ENCODE measurements around the gene IL12A. TPM values are rescaled to one million over a fixed set of nuclear protein-coding genes. Genes with fewer than 3 reads are reported as not detected.

The IL12A gene
- total and polyA plus RNA-seq, 2 of the 8 experiments (the other 6 are each of a cell fraction or from before 2014, with no cell fraction given) = 0.41 to 0.92 TPM

- H3K9ac ChIP-seq (replicated peaks in 1 of 4; ENCODE audit: extremely low read depth in 1 of 4, low read depth in 3 of 4, low read length in 3 of 4) = no peak overlapping the region
- H2BK5ac ChIP-seq (ENCODE audit: low read depth, low read length) = no peak overlapping the region
- no peaks in the 10 kb centered on the region for H3K4me1 ChIP-seq (replicated peaks in 1 of 4; ENCODE audit: control insufficient read depth in 3 of 4, insufficient read depth in 4 of 4, low read length in 3 of 4)
- H2BK15ac ChIP-seq (ENCODE audit: low read length) = no peak overlapping the region
- no peak overlapping the region for H4K8ac ChIP-seq (ENCODE audit: extremely low read depth, insufficient read depth, low read length)
- no peak overlapping the region for H3K27ac ChIP-seq (ENCODE audit: low read depth, low read length)
- H3K4me3 ChIP-seq (ENCODE audit: extremely low read depth in 1 of 4, insufficient read depth in 2 of 4, low read depth in 3 of 4, low read length in 4 of 4) = no peak overlapping the region
- no peak overlapping the region for H3K18ac ChIP-seq (ENCODE audit: extremely low read depth, low read length)
- DNase-seq (ENCODE audit: low read depth in 1 of 2, low spot score in 2 of 2) (no peak), FAIRE-seq (no peak)
- H3K36me3 ChIP-seq (ENCODE audit: control insufficient read depth in 2 of 4, insufficient read depth in 4 of 4, low read length in 3 of 4) = no peaks in the 10 kb centered on the region
- H3K14ac ChIP-seq (ENCODE audit: insufficient read length) = no peak overlapping the region
- WGBS, 2 experiments (ENCODE audit: extremely low coverage in 1 of 2, insufficient coverage in 1 of 2, insufficient read length in 1 of 2, insufficient replicate concordance in 2 of 2, low coverage in 1 of 2, low lambda C conversion rate in 2 of 2, missing lambda C conversion rate in 1 of 2) = 95% methylated on average over 1 of the region's 1 CpG; no CpG with 5 or more reads in 1 of the 2 experiments
- H2AFZ ChIP-seq (ENCODE audit: low read length) = no peak overlapping the region
- CTCF ChIA-PET (ENCODE audit: partially characterized antibody) = interaction anchor here (0.7 to 3.2 kb wide), 4 partner anchors 10 to 61 kb away, joined by 3 to 13 read pairs (median 3); no protein-coding TSS in a partner anchor
- no peaks in the 10 kb centered on the region for H3K23me2 ChIP-seq (ENCODE audit: low read depth, low read length)
- H3K79me2 ChIP-seq (ENCODE audit: control insufficient read depth in 1 of 2, insufficient read depth in 2 of 2, low read length in 2 of 2) = no peaks in the 10 kb centered on the region
- H3K4me2 ChIP-seq (ENCODE audit: insufficient read depth in 1 of 2, low read depth in 2 of 2, low read length in 2 of 2) = no peak overlapping the region
- no peak overlapping the region for H3K56ac ChIP-seq (replicated peaks; ENCODE audit: insufficient read length, low read depth, low read length)
- no peak overlapping the region for H2BK12ac ChIP-seq (ENCODE audit: low read depth, low read length)
- no peak overlapping the region for H2BK20ac ChIP-seq (ENCODE audit: low read length)
- H3K9me3 ChIP-seq (ENCODE audit: insufficient read depth in 2 of 2, low read depth in 1 of 2, low read length in 1 of 2) = peaks cover 0 to 2% of the 10 kb centered on the region in 2 experiments; a peak in 1 of 4 replicates
- no peaks in the 10 kb centered on the region for H3K79me1 ChIP-seq (ENCODE audit: low read depth, low read length)
- no peak overlapping the region for H2BK120ac ChIP-seq (replicated peaks; ENCODE audit: low read depth, low read length)
- no peak overlapping the region for H3K4ac ChIP-seq (replicated peaks; ENCODE audit: insufficient read length, low read depth, low read length)
- H4K20me1 ChIP-seq (replicated peaks in 1 of 2; ENCODE audit: control insufficient read depth in 1 of 2, insufficient read depth in 2 of 2, low read length in 2 of 2) = no peaks in the 10 kb centered on the region
- H3K23ac ChIP-seq (ENCODE audit: insufficient read length) = no peak overlapping the region
- no peak overlapping the region for H4K91ac ChIP-seq (replicated peaks; ENCODE audit: insufficient read length, low read length)
- no peak overlapping the region for H2AK5ac ChIP-seq (ENCODE audit: low read depth, low read length)
- POLR2A ChIA-PET (ENCODE audit: partially characterized antibody) = no interaction called here
- no peaks in the 10 kb centered on the region for H3K27me3 ChIP-seq (replicated peaks in 1 of 4; ENCODE audit: control insufficient read depth in 3 of 4, extremely low read depth in 1 of 4, insufficient read depth in 3 of 4, low read length in 3 of 4)
- no peak overlapping the region for H4K5ac ChIP-seq (ENCODE audit: insufficient read length, low read depth, low read length)
- TF ChIP-seq KDM4A (IDR thresholded peaks at IDR 0.05; ENCODE audit: low read depth, low read length, severe bottlenecking) (no peak), ATF3 (IDR thresholded peaks at IDR 0.05; ENCODE audit: insufficient read depth, low read depth, low read length) (no peak), CBX5 (IDR thresholded peaks at IDR 0.05; ENCODE audit: low read depth, low read length) (no peak), SP2 (IDR thresholded peaks at IDR 0.05; ENCODE audit: low read length) (no peak), RNF2 (IDR thresholded peaks at IDR 0.05; ENCODE audit: borderline replicate concordance, low read depth, low read length, missing control alignments, poor library complexity, severe bottlenecking) (no peak), EZH2 (IDR thresholded peaks at IDR 0.05; ENCODE audit: low read depth, low read length, severe bottlenecking) (no peak), CEBPB (IDR thresholded peaks at IDR 0.05; ENCODE audit: low read depth, low read length) (no peak), ATF2 (IDR thresholded peaks at IDR 0.05; ENCODE audit: low read length) (no peak), RFX5 (IDR thresholded peaks at IDR 0.05; ENCODE audit: borderline replicate concordance, low read depth, low read length) (no peak), POU5F1 (IDR thresholded peaks at IDR 0.05; ENCODE audit: low read depth, low read length) (no peak), GABPA (IDR thresholded peaks at IDR 0.05; ENCODE audit: borderline replicate concordance, insufficient read depth, low read length) (no peak)
Observed at GRCh38 chr3:159944781-159945180, 43.9 kb upstream of the IL12A start.
